A673 (cell line): Measurements from ENCODE around the gene TCF7. TPM values are rescaled to one million over a fixed set of nuclear protein-coding genes. Genes with fewer than 3 reads are reported as not detected.

ENCODE experiments used
- BruUV-seq: library from RNA; stranded (reverse); fragments of 400-500 nt; replicated peaks from 2 replicates; lab custom pipeline; 2021; lab: Mats Ljungman, UMichigan
- CTCF ChIA-PET: fragments of 300-600 bp; sonication (Branson Sonifier 250); formaldehyde crosslinking; loops from one replicate; lab custom pipeline; 2022; ENCODE audit warnings: antibody characterized with exemption; lab: Charles Lee
- POLR2A ChIA-PET: fragments of 300-600 bp; sonication (Branson Sonifier 250); formaldehyde crosslinking; loops from one replicate; lab custom pipeline; 2022; ENCODE audit warnings: antibody characterized with exemption; ENCODE audit not compliant: low non-redundant PET; lab: Charles Lee
- DNase-seq: peaks from one replicate; pipeline ENCODE4 v3.0.0-alpha.2; 2015; ENCODE audit warnings: low spot score
- H3K27ac ChIP-seq: fragments of 200-600 bp; sonication (generic); 2 replicates; pipeline ENCODE4 v1.5.1; 2016; ENCODE audit warnings: mixed run types, low read depth, mild to moderate bottlenecking, mixed read lengths, antibody characterized with exemption, low read length; ENCODE audit not compliant: poor library complexity, severe bottlenecking
- H3K27me3 ChIP-seq: fragments of 200-600 bp; sonication (generic); replicated peaks from 2 replicates; pipeline ENCODE4 v1.6.1; 2017; ENCODE audit warnings: mixed run types, low read depth, mild to moderate bottlenecking, mixed read lengths, antibody characterized with exemption, low read length; ENCODE audit not compliant: insufficient read depth, poor library complexity
- H3K36me3 ChIP-seq: fragments of 200-600 bp; sonication (generic); 2 replicates; pipeline ENCODE4 v1.6.1; 2016; ENCODE audit warnings: mixed run types, mild to moderate bottlenecking, mixed read lengths, antibody characterized with exemption, low read length; ENCODE audit not compliant: insufficient read depth, poor library complexity, severe bottlenecking
- H3K4me1 ChIP-seq: fragments of 200-600 bp; sonication (generic); 2 replicates; pipeline ENCODE4 v1.6.1; 2017; ENCODE audit warnings: mixed run types, mild to moderate bottlenecking, mixed read lengths, antibody characterized with exemption, low read length; ENCODE audit not compliant: insufficient read depth, poor library complexity, severe bottlenecking
- H3K4me3 ChIP-seq: fragments of 200-600 bp; sonication (generic); 2 replicates; pipeline ENCODE4 v1.5.1; 2016; ENCODE audit warnings: low read depth, mixed run types, mild to moderate bottlenecking, mixed read lengths, low read length; ENCODE audit not compliant: poor library complexity, severe bottlenecking
- H3K9me3 ChIP-seq: fragments of 200-600 bp; sonication (generic); 2 replicates; pipeline ENCODE4 v1.6.1; 2016; ENCODE audit warnings: mixed run types, low read depth, mild to moderate bottlenecking, mixed read lengths, antibody characterized with exemption, low read length; ENCODE audit not compliant: poor library complexity, severe bottlenecking
- CTCF ChIP-seq: fragments of 300-800, 200-600 bp; sonication (generic); conservative IDR thresholded peaks from 2 replicates; pipeline ENCODE4 v1.5.1; 2017; ENCODE audit warnings: low read depth, mild to moderate bottlenecking, antibody characterized with exemption, low read length, moderate library complexity, mixed read lengths
- EZH2 ChIP-seq: fragments of 200-600 bp; sonication (generic); IDR thresholded peaks from 2 replicates; pipeline ENCODE4 v1.6.1; 2017; ENCODE audit warnings: borderline replicate concordance, low read depth, mild to moderate bottlenecking, mixed read lengths, antibody characterized with exemption, low read length; ENCODE audit not compliant: poor library complexity, severe bottlenecking
- intact Hi-C: fragments of 100-400 bp; cut with micrococcal nuclease; formaldehyde crosslinking; loops from one replicate; pipeline ENCODE4 v1.10.0; 2022; ENCODE audit not compliant: unreplicated experiment
- total RNA-seq: library from RNA; stranded (reverse); gene quantifications from 2 replicates; pipeline ENCODE4 v1.2.3, GENCODE V29; 2021

The TCF7 gene
- total RNA-seq, 1 experiment from 2014 or later: 3.3 TPM

GRCh38 chr5:134143431-134143830 lies 28.9 kb downstream of the TCF7 start:
- no peak for DNase-seq
- no peaks in the 10 kb centered on the region for H3K27me3 ChIP-seq
- CTCF ChIA-PET: interaction anchor here (5.3 kb wide), 1 partner anchor 103 kb away, joined by 87 read pairs; no protein-coding TSS in a partner anchor
- intact Hi-C loops: no loop called here
- BruUV-seq: no TSS peak
- no peak overlapping the region for H3K27ac ChIP-seq
- no peaks in the 10 kb centered on the region for H3K9me3 ChIP-seq
- H3K4me1 ChIP-seq: no peaks in the 10 kb centered on the region
- H3K4me3 ChIP-seq: no peak overlapping the region
- peaks cover 32% of the 10 kb centered on the region for H3K36me3 ChIP-seq
- TF ChIP-seq CTCF (no peak), EZH2 (no peak)
- POLR2A ChIA-PET: no interaction called here

GRCh38 chr5:134143944-134144941 lies 29.8 kb downstream of the TCF7 start:
- Histone ChIP-seq H3K36me3 (peaks cover 33% of the 10 kb centered on the region), H3K9me3 (no peaks in the 10 kb centered on the region), H3K27ac (no peak overlapping the region), H3K4me3 (no peak overlapping the region), H3K27me3 (no peaks in the 10 kb centered on the region), H3K4me1 (no peaks in the 10 kb centered on the region)
- intact Hi-C loops: no loop called here
- ChIA-PET POLR2A (no interaction called here), CTCF (interaction anchor here (5.3 kb wide), 1 partner anchor 104 kb away, joined by 87 read pairs; no protein-coding TSS in a partner anchor)
- no peak for TF ChIP-seq EZH2
- TF ChIP-seq CTCF: no peak
- BruUV-seq: no TSS peak
- no peak for DNase-seq

GRCh38 chr5:134145041-134145757 lies 30.7 kb downstream of the TCF7 start:
- CTCF ChIA-PET: interaction anchor here (0.6 to 5.3 kb wide), 4 partner anchors 66 to 106 kb away, joined by 3 to 87 read pairs (median 8); no protein-coding TSS in a partner anchor
- intact Hi-C loops: loop anchor here (1.0 kb wide), 1 partner anchor 106 kb away; no protein-coding TSS in a partner anchor
- H3K36me3 ChIP-seq: peaks cover 38% of the 10 kb centered on the region
- no peaks in the 10 kb centered on the region for H3K4me1 ChIP-seq
- H3K27ac ChIP-seq: no peak overlapping the region
- TF ChIP-seq EZH2: no peak
- no peak for TF ChIP-seq CTCF
- POLR2A ChIA-PET: no interaction called here
- H3K9me3 ChIP-seq: no peaks in the 10 kb centered on the region
- no peaks in the 10 kb centered on the region for H3K27me3 ChIP-seq
- no peak overlapping the region for H3K4me3 ChIP-seq
- no peak for DNase-seq
- BruUV-seq: no TSS peak
